UCSD-AML1 (cell line): ENCODE measurements around the gene GLTPD2.
A peak's percentile ranks its signal among the peaks of the same experiment; 100 is the strongest.

Experiments used
- DNase-seq: peaks from one replicate; lab custom pipeline; 2025; ENCODE audit not compliant: unreplicated experiment; lab: John Stamatoyannopoulos, UW

GLTPD2 gene

DNA sequence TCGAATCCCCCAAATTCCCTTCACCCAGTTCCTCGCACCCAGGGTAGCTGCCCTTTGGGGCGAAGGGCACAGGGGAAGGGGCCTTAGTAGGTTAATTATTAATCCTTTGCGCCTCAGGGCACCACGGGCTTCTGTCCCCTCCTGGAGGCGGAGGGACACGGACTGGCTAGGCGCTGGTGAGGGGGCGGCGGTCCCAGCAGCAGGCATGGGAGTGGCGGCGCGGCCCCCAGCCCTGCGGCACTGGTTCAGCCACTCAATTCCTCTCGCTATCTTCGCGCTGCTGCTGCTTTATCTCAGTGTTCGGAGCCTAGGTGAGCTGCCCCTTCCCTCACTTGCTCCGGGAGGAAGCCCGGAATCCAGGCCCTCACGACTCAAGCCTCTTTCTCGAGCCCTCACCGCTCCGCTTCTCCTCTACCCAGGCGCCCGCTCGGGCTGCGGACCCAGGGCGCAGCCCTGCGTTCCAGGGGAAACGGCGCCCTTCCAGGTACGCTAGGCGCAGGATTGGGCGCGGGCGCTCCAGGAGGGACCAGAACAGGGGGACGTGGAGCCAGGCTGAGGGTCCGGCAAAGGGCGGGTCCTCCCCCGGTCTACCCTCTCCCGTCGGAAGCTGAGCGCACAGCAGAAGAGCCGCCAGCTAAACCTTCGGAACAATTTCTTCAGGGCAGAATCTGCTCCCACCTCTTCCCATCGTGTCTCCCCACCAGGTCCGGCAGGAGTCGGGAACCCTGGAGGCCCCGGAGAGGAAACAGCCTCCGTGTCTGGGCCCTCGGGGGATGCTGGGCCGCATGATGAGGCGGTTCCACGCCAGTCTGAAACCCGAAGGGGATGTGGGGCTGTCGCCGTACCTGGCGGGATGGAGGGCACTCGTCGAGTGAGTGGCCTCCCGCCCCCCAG is at the start of gene GLTPD2:
Gene GLTPD2, plus strand, starts transcription at position 158 of the 894 bp plus-strand sequence. Its CDS starts 48 bp downstream, at position 206.
- DNase-seq: no peak

DNA sequence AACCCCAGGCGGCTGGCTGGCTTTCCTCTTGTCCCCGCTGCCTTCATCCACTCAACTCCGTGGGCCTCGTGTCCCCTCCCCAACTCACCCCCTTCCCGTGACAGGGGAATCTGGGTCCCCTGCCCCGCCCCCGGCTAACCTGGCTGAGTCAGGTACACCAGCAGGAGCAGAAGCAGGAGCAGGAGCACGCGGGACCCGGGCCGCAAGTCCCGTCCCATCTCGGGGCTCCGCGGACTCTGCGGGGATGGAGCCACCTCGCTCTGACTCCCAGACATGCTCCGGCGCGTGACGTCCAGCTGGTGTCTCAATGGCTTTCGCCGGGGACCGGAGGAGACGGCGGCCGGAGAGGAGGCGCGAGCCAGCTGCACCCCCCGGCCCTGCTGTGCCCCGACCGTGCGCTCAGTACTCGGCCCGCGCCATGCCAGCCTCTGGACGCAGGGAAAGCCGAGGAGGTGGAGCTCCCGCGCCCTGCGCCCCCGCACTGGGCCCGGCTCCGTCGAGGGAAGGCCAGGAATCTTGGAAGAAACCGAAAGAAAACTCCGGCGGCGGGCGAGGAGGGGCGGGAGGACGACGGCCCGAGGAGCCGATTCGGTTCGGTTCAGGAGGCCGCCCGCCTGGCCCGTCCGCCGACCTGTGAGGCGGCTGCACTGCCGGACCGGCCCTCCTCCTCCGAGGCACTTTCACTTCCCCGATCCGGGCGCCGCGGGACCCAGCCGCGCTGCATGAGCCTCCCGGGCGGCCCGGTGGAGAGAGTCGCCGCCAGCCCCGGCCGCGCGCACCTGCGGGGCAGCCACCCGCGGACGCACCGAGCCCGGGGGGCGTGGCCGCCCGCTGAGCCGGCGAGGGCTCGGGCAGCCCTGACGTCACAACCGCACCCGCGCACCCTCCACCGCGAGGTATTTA is 49.4 kb upstream of the GLTPD2 start, which contains the start of the genes CXCL16 and ZMYND15:
Gene CXCL16, minus strand, starts transcription at position 807 of the 903 bp plus-strand sequence. Its CDS starts 589 bp downstream, at position 218.
Gene ZMYND15, plus strand, starts transcription at position 712 of the 903 bp plus-strand sequence. CDS start 716 bp downstream, outside the sequence.
- DNase-seq: no peak

DNA sequence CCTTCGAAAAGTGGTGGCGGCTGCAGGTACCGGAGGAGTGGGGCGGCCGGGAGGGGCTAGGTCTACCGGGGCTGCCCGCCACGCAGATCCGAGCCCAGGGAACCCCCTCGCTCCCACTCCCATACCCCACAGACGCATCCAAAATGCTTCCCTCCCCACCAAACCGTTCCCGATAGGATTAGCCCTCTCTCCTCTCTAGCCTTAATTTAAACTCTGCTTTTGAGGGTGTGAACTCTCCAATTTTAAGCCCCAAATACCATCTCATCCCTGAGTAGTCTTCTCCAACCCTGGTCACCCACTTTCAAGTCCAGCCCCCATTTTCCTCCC is 48.8 kb upstream of the GLTPD2 start:
- DNase-seq: no peak

- DNase-seq: no peak
These were observed 48.2 kb upstream of the GLTPD2 start for GRCh38 chr17:4740584-4740983.

- no peak for DNase-seq
These were observed 47.2 kb upstream of the GLTPD2 start for GRCh38 chr17:4741544-4741943.

DNA sequence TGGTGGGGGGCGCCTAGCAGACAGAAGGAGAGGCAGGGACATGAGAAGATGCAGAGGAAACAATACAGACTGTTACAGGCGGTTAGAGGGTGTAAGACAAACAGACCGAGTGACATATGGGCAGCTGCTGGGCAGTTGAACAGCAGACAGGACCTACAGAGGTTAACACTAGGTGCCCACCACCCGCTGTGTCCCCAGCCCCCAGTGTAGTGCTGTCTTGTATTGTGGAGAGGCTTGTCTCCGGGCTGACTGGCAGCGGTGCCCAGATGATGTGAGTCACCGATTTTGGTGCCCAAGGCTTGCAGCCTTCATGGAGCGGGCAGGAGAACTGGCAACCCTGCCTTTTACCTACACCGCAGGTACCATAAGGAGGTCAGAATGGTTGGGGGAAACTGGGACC is 46.6 kb upstream of the GLTPD2 start:
- no peak for DNase-seq

- DNase-seq: no peak
These were observed 46.1 kb upstream of the GLTPD2 start for GRCh38 chr17:4742629-4743028.

DNA sequence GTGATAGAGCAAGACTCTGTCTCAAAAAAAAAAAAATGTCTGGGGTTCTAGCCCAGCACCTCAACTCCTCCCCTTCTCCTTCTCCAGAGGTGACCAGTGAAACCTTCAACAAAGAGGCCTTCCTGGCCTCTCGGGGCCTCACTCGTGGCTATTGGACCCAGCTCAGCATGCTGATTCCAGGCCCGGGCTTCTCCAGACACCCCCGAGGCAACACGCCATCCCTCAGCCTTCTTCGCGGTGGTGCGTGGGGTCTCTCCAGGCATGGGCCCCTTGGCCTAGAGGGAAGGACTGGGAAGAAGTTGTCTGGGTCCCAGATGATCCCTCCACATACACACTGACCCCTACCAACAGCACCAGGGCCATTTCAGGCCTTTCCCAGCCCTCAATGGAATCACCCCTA is 45.5 kb upstream of the GLTPD2 start:
- DNase-seq: no peak

DNA sequence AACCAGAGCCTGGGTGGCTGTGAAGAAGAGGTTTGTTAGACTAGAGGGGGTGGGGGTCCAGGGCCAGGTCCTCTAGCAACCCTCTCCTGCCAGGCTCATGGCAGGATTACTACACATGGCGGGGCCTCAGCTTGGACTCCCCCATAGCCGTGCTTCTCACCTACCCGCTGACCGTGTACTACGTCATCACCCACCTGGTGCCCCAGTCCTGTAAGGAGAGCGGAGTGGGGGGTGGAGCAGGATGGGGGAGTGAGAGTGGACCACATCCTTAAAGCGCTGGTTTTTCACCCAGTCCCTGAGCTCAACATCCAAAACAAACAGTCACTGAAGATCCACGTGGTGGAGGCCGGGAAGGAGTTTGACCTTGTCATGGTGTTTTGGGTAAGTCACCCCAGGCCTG is 44.9 kb upstream of the GLTPD2 start:
- DNase-seq: no peak

DNA sequence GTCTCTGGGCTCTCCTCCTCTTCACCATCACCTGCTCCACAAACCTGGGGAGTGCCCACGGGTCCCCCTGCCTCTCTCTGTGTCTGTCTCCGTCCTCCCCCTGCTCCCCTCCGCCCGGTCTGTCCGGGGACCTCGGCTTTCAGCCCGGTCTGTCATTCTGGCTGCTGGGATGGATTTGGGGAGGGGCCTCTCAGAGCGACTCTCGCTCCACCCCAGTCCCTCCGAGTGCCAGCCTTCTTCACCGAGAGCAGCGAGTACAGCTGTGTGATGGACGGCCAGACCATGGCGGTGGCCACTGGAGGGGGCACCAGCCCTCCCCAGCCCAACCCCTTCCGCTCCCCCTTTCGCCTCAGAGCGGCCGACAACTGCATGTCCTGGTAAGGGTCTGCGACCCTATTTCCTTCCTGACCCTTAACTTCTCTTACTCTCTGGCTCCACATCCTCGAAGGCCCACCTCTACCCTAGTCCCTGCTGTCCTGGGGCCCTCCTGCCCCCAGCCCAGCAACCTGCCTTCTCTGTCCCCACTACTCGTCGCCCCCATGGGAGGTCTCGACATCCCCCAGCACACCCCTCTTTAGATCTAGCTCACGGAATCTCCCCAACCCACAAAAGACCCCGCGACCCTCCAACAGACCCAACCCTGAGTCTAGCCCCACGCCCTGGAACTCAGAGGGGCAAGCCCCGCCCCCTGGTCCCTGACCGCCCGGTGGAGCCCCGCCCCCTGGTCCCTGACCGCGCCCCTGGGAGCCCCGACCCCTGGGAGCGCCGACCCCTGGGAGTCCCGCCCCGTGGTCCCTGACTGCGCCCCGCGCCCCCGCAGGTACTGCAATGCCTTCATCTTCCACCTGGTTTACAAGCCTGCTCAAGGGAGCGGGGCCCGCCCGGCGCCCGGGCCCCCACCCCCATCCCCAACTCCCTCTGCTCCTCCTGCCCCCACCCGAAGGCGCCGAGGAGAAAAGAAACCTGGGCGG is 43.5 kb upstream of the GLTPD2 start:
- DNase-seq: no peak

DNA sequence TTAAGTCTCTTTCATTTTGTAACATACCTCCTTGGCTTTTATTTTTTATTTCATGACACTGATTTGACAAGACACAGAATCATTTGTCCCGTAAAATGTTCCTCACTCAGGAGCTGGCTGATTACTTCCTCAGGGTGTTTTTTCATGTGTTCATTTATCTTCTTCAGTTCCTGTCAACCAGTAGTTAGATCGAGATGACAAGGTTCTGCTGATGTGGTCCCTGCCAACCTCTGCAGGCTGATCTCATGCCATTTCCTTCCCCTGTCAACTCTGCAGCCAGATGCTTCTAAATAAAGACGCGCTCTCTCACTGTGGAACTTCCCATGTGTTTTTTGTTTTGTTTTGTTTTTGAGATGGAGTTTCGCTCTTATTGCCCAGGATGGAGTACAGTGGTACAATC is 40.9 kb upstream of the GLTPD2 start:
- peak; percentile 56 for DNase-seq

GRCh38 chr17:4748686-4749085 is 40.1 kb upstream of the GLTPD2 start:
- no peak for DNase-seq

- no peak for DNase-seq
These were observed 38.2 kb upstream of the GLTPD2 start for GRCh38 chr17:4750606-4751005.

GRCh38 chr17:4751932-4752331 is 36.8 kb upstream of the GLTPD2 start:
- DNase-seq: no peak

DNA sequence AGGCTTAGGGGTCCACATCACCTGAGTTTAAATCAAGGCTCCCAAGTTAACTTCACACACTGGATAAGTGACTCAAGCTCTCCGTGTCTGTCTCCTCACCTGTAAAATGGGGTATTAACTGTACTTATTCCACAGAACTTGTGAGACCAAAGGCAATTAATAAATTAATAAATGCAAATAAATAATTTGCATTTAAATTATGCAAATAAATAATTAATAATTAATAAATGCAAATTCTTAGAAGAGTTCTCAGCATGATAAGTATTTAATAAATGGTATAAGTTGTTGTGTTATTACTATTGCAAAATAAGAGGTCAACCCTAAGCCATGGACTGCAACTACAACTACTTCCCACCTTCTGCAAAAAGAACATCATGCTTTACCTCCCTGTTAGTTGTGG is 35.4 kb upstream of the GLTPD2 start:
- DNase-seq: no peak

DNA sequence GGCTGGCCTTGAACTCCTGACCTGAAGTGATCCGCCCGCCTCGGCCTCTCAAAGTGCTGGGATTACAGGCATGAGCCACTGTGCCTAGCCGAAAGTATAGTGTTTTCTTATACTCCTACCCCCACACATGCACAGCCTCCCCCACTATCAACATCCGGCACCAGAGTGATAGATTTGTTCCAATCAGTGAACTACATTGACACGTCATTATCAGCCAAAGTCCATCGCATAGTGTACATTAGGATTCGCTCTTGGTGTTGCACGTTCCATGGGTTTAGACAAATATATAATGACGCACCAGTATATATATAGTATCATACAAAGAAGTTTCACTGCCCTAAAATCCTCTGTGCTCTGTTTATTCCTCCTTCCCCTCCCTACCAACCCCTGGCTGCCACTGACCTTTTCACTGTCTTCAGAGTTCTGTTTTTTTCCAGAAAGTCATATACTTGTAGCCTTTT is 29.0 kb upstream of the GLTPD2 start:
- no peak for DNase-seq

DNA sequence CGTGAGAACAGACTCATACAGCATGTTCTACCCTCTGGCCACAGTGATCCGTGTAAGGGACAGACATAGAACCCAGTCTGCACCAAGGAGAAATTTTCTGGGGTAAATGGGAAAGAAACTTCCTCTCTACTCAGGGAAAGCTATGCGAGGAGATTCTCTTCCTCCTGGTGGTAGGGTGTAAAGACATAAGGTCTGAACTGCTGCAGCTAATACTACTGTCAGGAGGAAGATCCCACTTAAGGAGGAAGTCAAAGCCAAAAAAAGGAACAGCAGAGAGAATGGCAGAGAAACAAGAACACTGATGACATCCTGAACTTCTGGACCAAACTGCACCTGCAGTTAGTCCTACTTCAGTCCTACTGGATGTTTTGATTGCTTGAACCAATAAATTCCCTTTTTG is 24.2 kb upstream of the GLTPD2 start:
- no peak for DNase-seq

DNA sequence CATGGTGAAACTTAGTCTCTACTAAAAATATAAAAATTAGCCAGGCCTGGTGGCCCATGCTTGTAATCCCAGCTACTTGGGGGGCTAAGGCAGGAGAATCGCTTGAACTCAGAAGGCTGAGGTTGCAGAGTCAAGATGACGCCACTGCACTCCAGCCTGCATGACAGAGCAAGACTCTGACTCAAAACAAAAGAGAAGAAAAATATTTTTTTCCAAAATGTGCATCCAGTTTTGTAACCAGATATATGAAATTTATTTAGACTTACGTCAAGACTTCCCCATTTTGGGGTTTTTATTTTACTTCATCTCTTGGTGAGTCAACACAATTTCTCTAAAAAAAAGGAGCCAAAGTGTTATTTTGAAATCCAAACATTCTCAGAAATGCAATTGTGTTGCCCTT is 22.6 kb upstream of the GLTPD2 start:
- no peak for DNase-seq

GRCh38 chr17:4766723-4767122 is 22.0 kb upstream of the GLTPD2 start:
- DNase-seq: no peak

DNA sequence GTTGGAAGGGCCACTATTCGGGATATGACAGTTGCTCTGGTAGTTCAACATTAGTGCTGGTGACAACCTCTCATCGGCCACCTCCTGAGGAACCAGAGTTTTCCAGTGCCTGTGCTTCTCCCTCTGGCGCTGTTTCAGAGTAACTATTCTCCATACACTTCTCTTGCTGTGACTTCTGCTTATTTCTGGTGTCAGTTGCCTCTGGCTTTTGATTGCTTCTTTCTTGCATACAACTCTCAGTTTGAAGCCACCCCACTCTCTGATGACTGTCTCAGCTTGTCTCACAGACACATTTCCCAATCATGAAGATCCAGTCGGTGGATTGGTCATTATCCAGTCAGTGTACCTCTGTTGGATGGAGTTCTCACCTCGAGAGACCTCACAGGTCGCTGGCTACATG is 20.5 kb upstream of the GLTPD2 start:
- no peak for DNase-seq

GRCh38 chr17:4769628-4770027 is 19.1 kb upstream of the GLTPD2 start:
- DNase-seq: no peak
